ENCODE results near the gene CLPTM1. TPM values are rescaled to one million over a fixed set of nuclear protein-coding genes. Genes with fewer than 3 reads are reported as not detected.

Gene CLPTM1
- total RNA-seq, 6 donors from 2014 or later = 53.4 to 139 (median 99.6) TPM

DNA sequence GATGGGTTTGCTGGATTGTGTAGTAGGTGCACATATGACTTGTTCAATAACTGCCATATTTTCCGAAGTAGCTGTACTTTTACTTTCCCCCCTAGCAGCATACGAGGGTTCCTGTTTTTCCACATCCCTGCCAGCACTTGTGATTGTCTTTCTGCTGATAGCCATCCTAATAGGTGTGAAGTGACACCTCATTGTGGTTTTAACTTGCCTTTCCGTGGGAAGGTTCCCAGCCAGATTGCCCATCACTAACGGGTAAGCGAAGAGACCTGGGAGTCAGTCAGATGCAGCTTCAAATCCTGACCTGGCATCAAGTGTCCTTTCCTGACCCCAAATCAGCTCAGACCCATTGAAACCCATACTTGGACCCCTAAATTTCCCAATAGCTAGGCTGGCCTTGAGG is 4.5 kb downstream of the CLPTM1 start:
- Histone ChIP-seq H3K27me3 (no peaks in the 10 kb centered on the region), H3K4me1 (peaks cover 18 to 24% (median 18%) of the 10 kb centered on the region in 4 donors), H3K27ac (no peak overlapping the region), H3K36me3 (peaks cover under 1 to 42% (median 21%) of the 10 kb centered on the region in 4 donors), H3K4me3 (no peak overlapping the region), H3K9me3 (no peaks in the 10 kb centered on the region)
- ATAC-seq (ENCODE audit: low FRiP score in 2 of 2) (no peak), DNase-seq (no peak)
- WGBS, 2 donors = 77 to 84% methylated on average over 5 of the region's 5 CpGs
- TF ChIP-seq EP300 (IDR thresholded peaks at IDR 0.05) (no peak), POLR2AphosphoS5 (IDR thresholded peaks at IDR 0.05) (no peak), POLR2A (IDR thresholded peaks at IDR 0.05) (no peak)
- TF ChIP-seq, protein P1, sequence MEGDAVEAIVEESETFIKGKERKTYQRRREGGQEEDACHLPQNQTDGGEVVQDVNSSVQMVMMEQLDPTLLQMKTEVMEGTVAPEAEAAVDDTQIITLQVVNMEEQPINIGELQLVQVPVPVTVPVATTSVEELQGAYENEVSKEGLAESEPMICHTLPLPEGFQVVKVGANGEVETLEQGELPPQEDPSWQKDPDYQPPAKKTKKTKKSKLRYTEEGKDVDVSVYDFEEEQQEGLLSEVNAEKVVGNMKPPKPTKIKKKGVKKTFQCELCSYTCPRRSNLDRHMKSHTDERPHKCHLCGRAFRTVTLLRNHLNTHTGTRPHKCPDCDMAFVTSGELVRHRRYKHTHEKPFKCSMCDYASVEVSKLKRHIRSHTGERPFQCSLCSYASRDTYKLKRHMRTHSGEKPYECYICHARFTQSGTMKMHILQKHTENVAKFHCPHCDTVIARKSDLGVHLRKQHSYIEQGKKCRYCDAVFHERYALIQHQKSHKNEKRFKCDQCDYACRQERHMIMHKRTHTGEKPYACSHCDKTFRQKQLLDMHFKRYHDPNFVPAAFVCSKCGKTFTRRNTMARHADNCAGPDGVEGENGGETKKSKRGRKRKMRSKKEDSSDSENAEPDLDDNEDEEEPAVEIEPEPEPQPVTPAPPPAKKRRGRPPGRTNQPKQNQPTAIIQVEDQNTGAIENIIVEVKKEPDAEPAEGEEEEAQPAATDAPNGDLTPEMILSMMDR (IDR thresholded peaks at IDR 0.05) = no peak

DNA sequence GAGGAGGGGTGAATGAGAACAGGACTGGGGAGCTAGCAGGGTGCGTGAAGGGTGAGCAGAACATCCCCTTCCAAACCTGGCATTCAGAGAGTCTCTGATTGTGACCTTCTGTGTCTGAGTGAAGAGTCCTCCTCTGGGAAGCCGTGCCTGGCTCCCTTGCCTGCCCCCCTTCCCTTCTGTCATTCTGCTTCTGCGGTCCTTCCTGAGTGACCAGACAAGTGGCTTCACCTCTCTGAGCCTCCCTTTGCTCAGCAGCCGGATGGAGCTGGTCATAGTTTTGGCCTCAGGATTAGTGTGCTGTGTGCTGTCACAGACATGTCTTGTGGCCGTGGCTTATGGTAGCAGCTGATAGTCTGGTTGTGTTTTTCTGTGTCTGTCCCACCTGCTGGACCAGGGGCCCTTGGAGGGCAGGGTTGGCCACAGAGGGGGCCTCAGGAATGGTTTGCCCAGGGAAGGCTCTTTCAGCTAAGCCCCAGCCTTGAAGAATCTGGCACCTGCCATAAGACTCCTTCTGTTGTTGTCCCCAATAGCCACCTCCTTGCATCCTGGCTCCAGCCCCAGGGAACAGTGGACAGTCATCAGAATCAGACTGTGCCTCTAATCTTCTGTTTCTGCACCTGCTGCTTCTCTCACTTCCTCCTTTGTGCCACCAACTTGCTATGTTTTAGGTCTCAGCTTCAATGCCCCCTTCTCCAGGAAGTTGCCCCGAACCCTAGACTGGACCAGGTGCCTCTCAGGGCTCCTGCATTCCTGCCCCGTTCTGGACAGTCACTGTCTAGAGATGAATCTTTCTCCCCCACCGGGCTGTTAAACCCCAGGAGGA is 5.9 kb downstream of the CLPTM1 start:
- Histone ChIP-seq H3K27me3 (no peaks in the 10 kb centered on the region), H3K36me3 (peaks cover 5 to 55% (median 32%) of the 10 kb centered on the region in 4 donors), H3K27ac (no peak overlapping the region), H3K9me3 (no peaks in the 10 kb centered on the region), H3K4me1 (peaks cover 12 to 16% (median 13%) of the 10 kb centered on the region in 4 donors), H3K4me3 (no peak overlapping the region)
- TF ChIP-seq, protein P1 (IDR thresholded peaks at IDR 0.05) = no peak
- TF ChIP-seq EP300 (IDR thresholded peaks at IDR 0.05) (no peak), POLR2A (IDR thresholded peaks at IDR 0.05) (no peak), POLR2AphosphoS5 (IDR thresholded peaks at IDR 0.05) (no peak)
- WGBS, 2 donors = 89 to 91% methylated on average over 4 to 8 of the region's 8 CpGs
- no peak for ATAC-seq (ENCODE audit: low FRiP score in 2 of 2)
- DNase-seq = no peak

DNA sequence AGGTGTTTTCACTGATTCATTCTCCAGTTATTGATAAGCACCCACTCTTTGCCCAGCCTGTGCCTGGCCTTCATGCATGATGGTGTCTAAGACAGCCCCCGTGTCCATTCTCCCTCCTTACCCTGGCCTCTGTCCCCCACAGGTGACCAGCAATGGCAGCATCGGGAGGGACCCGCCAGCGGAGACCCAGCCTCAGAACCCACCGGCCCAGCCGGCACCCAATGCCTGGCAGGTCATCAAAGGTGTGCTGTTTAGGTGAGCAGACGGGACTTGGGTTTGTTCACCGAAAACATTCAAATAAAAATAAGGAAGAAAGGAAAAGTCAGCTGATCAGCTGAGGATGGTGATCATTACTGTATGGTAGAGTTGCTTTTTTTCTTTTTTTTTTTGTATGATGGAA is 6.6 kb downstream of the CLPTM1 start:
- ATAC-seq (ENCODE audit: low FRiP score in 2 of 2) (no peak), DNase-seq (no peak)
- Histone ChIP-seq H3K4me3 (no peak overlapping the region), H3K36me3 (peaks cover 5 to 62% (median 39%) of the 10 kb centered on the region in 4 donors), H3K9me3 (no peaks in the 10 kb centered on the region), H3K4me1 (peaks cover 5 to 9% (median 6%) of the 10 kb centered on the region in 4 donors), H3K27ac (no peak overlapping the region), H3K27me3 (no peaks in the 10 kb centered on the region)
- no peak for TF ChIP-seq POLR2A (IDR thresholded peaks at IDR 0.05)
- TF ChIP-seq, protein P1 (IDR thresholded peaks at IDR 0.05) = no peak
- TF ChIP-seq POLR2AphosphoS5 (IDR thresholded peaks at IDR 0.05) = no peak
- no peak for TF ChIP-seq EP300 (IDR thresholded peaks at IDR 0.05)
- WGBS, 2 donors = 94 to 96% methylated on average over 8 of the region's 8 CpGs

DNA sequence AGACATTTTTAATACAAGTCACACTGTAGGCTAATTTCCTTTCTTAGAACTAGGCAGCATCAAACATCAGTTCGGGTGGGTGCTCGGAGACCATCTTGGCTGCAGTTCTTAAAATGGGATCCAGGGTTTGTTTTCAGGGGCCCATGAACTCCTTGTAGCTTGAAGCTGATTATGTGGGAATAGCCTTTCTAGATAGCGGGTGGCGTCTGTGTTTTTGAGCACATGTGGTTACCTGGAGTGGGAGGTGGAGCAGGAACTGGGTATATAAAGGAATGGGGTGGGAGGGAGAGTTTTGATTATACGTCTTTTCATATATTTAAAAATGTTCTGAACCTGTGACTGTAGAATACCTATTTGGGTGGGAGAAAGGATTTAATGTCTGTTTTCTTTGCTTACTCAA is 12.9 kb downstream of the CLPTM1 start:
- WGBS, 2 donors = 88 to 90% methylated on average over 5 of the region's 5 CpGs
- peaks cover 5 to 67% (median 43%) of the 10 kb centered on the region in 4 donors for H3K36me3 ChIP-seq
- H3K27me3 ChIP-seq = no peaks in the 10 kb centered on the region
- H3K27ac ChIP-seq = no peak overlapping the region
- DNase-seq = no peak
- H3K4me3 ChIP-seq = no peak overlapping the region
- H3K4me1 ChIP-seq = no peaks in the 10 kb centered on the region
- no peak for TF ChIP-seq EP300 (IDR thresholded peaks at IDR 0.05)
- no peak for TF ChIP-seq POLR2AphosphoS5 (IDR thresholded peaks at IDR 0.05)
- TF ChIP-seq, protein P1 (IDR thresholded peaks at IDR 0.05) = no peak
- no peak for TF ChIP-seq POLR2A (IDR thresholded peaks at IDR 0.05)
- H3K9me3 ChIP-seq = no peaks in the 10 kb centered on the region
- no peak for ATAC-seq (ENCODE audit: low FRiP score in 2 of 2)
